K562 (cell line): Measurements from ENCODE around the gene PGLYRP4. TPM values are rescaled to one million over a fixed set of nuclear protein-coding genes. Genes with fewer than 3 reads are reported as not detected.

ENCODE experiments used
- ATAC-seq: fragments of 200-7000 bp; cut with Tn5 transposase; 3 replicates; pipeline ENCODE4 v1.9.1; 2020; ENCODE audit warnings: moderate library complexity
- BruUV-seq: library from RNA; stranded (reverse); fragments of 400-500 nt; replicated peaks from 2 replicates; lab custom pipeline; 2021; lab: Mats Ljungman, UMichigan
- CTCF ChIA-PET: fragments of 300-600 bp; formaldehyde crosslinking; extraction: SDS; loops from one replicate; lab custom pipeline; 2021; ENCODE audit warnings: low intra/inter-chr PET ratio; lab: Yijun Ruan, JAX
- POLR2A ChIA-PET: fragments of 300-600, 350-650 bp; sonication (Branson Sonifier 250); formaldehyde crosslinking; extraction: SDS; loops from one replicate; lab custom pipeline; 2021; ENCODE audit warnings: antibody characterized with exemption, inconsistent platforms; lab: Yijun Ruan, JAX
- DNase-seq, 4 experiments: peaks; one replicate each; pipeline versions ENCODE4 v3.0.0 to v3.0.0-alpha.2; 2011 to 2018; ENCODE audit warnings: low spot score in 3 of 4, mixed read lengths in 3 of 4; ENCODE audit errors: extremely low read depth in 1 of 4
- FAIRE-seq: peaks from 2 replicates; lab custom pipeline; 2011; peaks lifted over from hg19 to GRCh38; lab: Jason Lieb, UNC
- H2AFZ ChIP-seq: 2 replicates; pipeline ENCODE4 v1.6.0; 2011; ENCODE audit warnings: low read depth, low read length, control low read depth, inconsistent platforms
- H3K27ac ChIP-seq: fragments of 200-600 bp; 3 replicates; pipeline ENCODE4 v1.8.0; 2011; ENCODE audit warnings: low read depth, mild to moderate bottlenecking, control low read depth, inconsistent platforms, low read length, moderate library complexity, mixed read lengths; ENCODE audit errors: extremely low read depth
- H3K27me3 ChIP-seq, 2 experiments: fragments of 300-600 bp in 1 of 2; 2 replicates in 1 of 2; 3 replicates in 1 of 2; pipeline versions ENCODE4 v1.6.0 to v1.8.0; 2011; ENCODE audit warnings: inconsistent platforms in 2 of 2, low read length in 2 of 2, mild to moderate bottlenecking in 1 of 2, mixed read lengths in 1 of 2, moderate library complexity in 1 of 2; ENCODE audit not compliant: control insufficient read depth in 2 of 2, insufficient read depth in 2 of 2
- H3K36me3 ChIP-seq: fragments of 300-600 bp; 3 replicates; pipeline ENCODE4 v1.8.0; 2011; ENCODE audit warnings: mild to moderate bottlenecking, low read length, inconsistent platforms; ENCODE audit not compliant: control insufficient read depth, insufficient read depth
- H3K4me1 ChIP-seq, 2 experiments: fragments of 200-600 bp in 1 of 2; replicated peaks in 1 of 2; 2 replicates in 1 of 2; 3 replicates in 1 of 2; pipeline versions ENCODE4 v1.5.1 to v1.8.0; 2011; ENCODE audit warnings: inconsistent platforms in 2 of 2, low read length in 2 of 2, mild to moderate bottlenecking in 1 of 2, mixed read lengths in 1 of 2, moderate library complexity in 1 of 2; ENCODE audit not compliant: control insufficient read depth in 2 of 2, insufficient read depth in 2 of 2
- H3K4me2 ChIP-seq: 2 replicates; pipeline ENCODE4 v1.6.1; 2011; ENCODE audit warnings: low read length, control low read depth, inconsistent platforms, mixed read lengths; ENCODE audit not compliant: insufficient read depth
- H3K4me3 ChIP-seq: fragments of 200-600 bp; sonication (generic), shearing (Covaris generic); 2 replicates; pipeline ENCODE4 v1.5.1; 2016; ENCODE audit warnings: control low read depth, inconsistent platforms
- H3K79me2 ChIP-seq: fragments of 200-600 bp; 3 replicates; pipeline ENCODE4 v1.8.0; 2011; ENCODE audit warnings: low read length, inconsistent platforms; ENCODE audit not compliant: control insufficient read depth, insufficient read depth
- H3K9ac ChIP-seq, 2 experiments: 2 replicates each; pipeline versions ENCODE4 v1.6.0 to v1.6.1; 2011; ENCODE audit warnings: low read depth in 2 of 2, low read length in 2 of 2, control low read depth in 1 of 2, inconsistent platforms in 1 of 2, mild to moderate bottlenecking in 1 of 2, mixed read lengths in 1 of 2; ENCODE audit not compliant: insufficient read depth in 1 of 2
- H3K9me1 ChIP-seq: one replicate; pipeline ENCODE4 v1.6.0; 2011; ENCODE audit warnings: inconsistent platforms, mild to moderate bottlenecking, low read length, moderate library complexity; ENCODE audit not compliant: control insufficient read depth, insufficient read depth
- H3K9me3 ChIP-seq: replicated peaks from 2 replicates; pipeline ENCODE4 v1.5.1; 2011; ENCODE audit warnings: low read depth, low read length, inconsistent platforms; ENCODE audit not compliant: control insufficient read depth, insufficient read depth
- H4K20me1 ChIP-seq: replicated peaks from 2 replicates; pipeline ENCODE4 v1.6.1; 2011; ENCODE audit warnings: low read length, inconsistent platforms, mixed read lengths; ENCODE audit not compliant: control insufficient read depth, insufficient read depth
- CHD4 ChIP-seq: fragments of 200-600 bp; sonication (generic); IDR thresholded peaks from 3 replicates; pipeline ENCODE4 v1.6.1; 2012; ENCODE audit warnings: low read depth, mild to moderate bottlenecking, mixed read lengths, low read length, inconsistent platforms; ENCODE audit not compliant: insufficient read depth, insufficient replicate concordance, poor library complexity, severe bottlenecking
- CREM ChIP-seq: IDR thresholded peaks from 2 replicates; pipeline ENCODE4 v1.6.1; 2014; ENCODE audit warnings: antibody characterized with exemption, low read depth
- CTCFL ChIP-seq: IDR thresholded peaks from 2 replicates; pipeline ENCODE4 v1.6.1; 2011; ENCODE audit warnings: borderline replicate concordance, low read depth, mild to moderate bottlenecking, moderate library complexity, low read length; ENCODE audit not compliant: insufficient read depth, poor library complexity, severe bottlenecking
- ELF4 ChIP-seq: fragments of 450-650 bp; formaldehyde crosslinking; IDR thresholded peaks from 2 replicates; pipeline ENCODE4 v1.4.0; 2022; ENCODE audit warnings: missing genetic modification characterization
- HMBOX1 ChIP-seq: sonication (generic); IDR thresholded peaks from 2 replicates; pipeline ENCODE4 v1.6.1; 2016
- KLF10 ChIP-seq: fragments of 250-450 bp; sonication (Bioruptor Pico); IDR thresholded peaks from 2 replicates; pipeline ENCODE4 v1.6.1; 2021; ENCODE audit warnings: matching md5 sums
- NFIX ChIP-seq: fragments of 250-450 bp; sonication (Bioruptor Pico); IDR thresholded peaks from 2 replicates; pipeline ENCODE4 v1.4.0; 2020; ENCODE audit warnings: low read depth, mild to moderate bottlenecking, moderate library complexity
- NUFIP1 ChIP-seq: fragments of 450-650 bp; IDR thresholded peaks from 2 replicates; pipeline ENCODE4 v1.6.1; 2018; ENCODE audit not compliant: partially characterized antibody
- PML ChIP-seq: IDR thresholded peaks from 2 replicates; pipeline ENCODE4 v1.6.1; 2012; ENCODE audit warnings: low read length, inconsistent platforms
- PTBP1 ChIP-seq: fragments of 200-400 bp; formaldehyde crosslinking; IDR thresholded peaks from 2 replicates; pipeline ENCODE4 v1.6.1; 2017; ENCODE audit warnings: low read depth, low read length
- RBFOX2 ChIP-seq: fragments of 200-400 bp; formaldehyde crosslinking; IDR thresholded peaks from 2 replicates; pipeline ENCODE4 v1.6.1; 2017; ENCODE audit warnings: low read depth, mild to moderate bottlenecking, low read length, moderate library complexity
- SIN3A ChIP-seq, 2 experiments: fragments of 150-350 bp in 1 of 2; IDR thresholded peaks; 2 replicates each; pipeline ENCODE4 v1.6.1; 2011 to 2016; ENCODE audit warnings: borderline replicate concordance in 2 of 2, low read depth in 2 of 2, low read length in 2 of 2, mild to moderate bottlenecking in 2 of 2, moderate library complexity in 2 of 2; ENCODE audit not compliant: control insufficient read depth in 1 of 2
- SP1 ChIP-seq: sonication (generic); formaldehyde crosslinking; IDR thresholded peaks from 2 replicates; pipeline ENCODE4 v1.8.1; 2022; ENCODE audit warnings: mild to moderate bottlenecking, missing genetic modification reagents
- SREBF2 ChIP-seq: sonication (generic); formaldehyde crosslinking; IDR thresholded peaks from 2 replicates; pipeline ENCODE4 v1.4.0; 2020; ENCODE audit warnings: mild to moderate bottlenecking, missing genetic modification reagents
- TCF7 ChIP-seq: sonication (generic); IDR thresholded peaks from 2 replicates; pipeline ENCODE4 v1.6.1; 2016; ENCODE audit warnings: antibody characterized with exemption, borderline replicate concordance
- WHSC1 ChIP-seq: IDR thresholded peaks from one replicate; pipeline ENCODE4 v1.6.1; 2012; ENCODE audit warnings: low read length, control low read depth, inconsistent platforms
- ZNF140 ChIP-seq: fragments of 250-450 bp; sonication (Bioruptor Pico); IDR thresholded peaks from 2 replicates; pipeline ENCODE4 v1.8.0; 2021; ENCODE audit warnings: moderate library complexity, mild to moderate bottlenecking, inconsistent platforms
- ZNF384 ChIP-seq: IDR thresholded peaks from 2 replicates; pipeline ENCODE4 v1.6.1; 2012; ENCODE audit warnings: low read depth, low read length, improper control_type of control experiment
- ZNF41 ChIP-seq: fragments of 250-450 bp; sonication (Bioruptor Pico); conservative IDR thresholded peaks from 2 replicates; pipeline ENCODE4 v1.4.0; 2020; ENCODE audit warnings: mild to moderate bottlenecking
- WGBS: fragments of 100-300 bp; shearing (Covaris generic); methylation state at CpG from one replicate; pipeline ENCODE4 v1.1.6; 2016; ENCODE audit warnings: low coverage, mixed read lengths; ENCODE audit not compliant: insufficient coverage; ENCODE audit errors: missing lambda C conversion rate; 5-methylcytosine and 5-hydroxymethylcytosine counted together
- in situ Hi-C: fragments of 300-500 bp; cut with MboI; formaldehyde crosslinking; loops from 4 replicates; pipeline ENCODE4 v1.15.0; 2018; ENCODE audit warnings: inconsistent platforms, mixed read lengths
- intact Hi-C: fragments of 100-400 bp; cut with micrococcal nuclease; formaldehyde crosslinking; loops from 2 replicates; pipeline ENCODE4 v1.14.2; 2022
- polyA plus RNA-seq, 8 experiments: library from polyadenylated mRNA; depleted of rRNA in 4 of 8; stranded (reverse) in 5 of 8; unstranded in 3 of 8; fragments of >200 nt; fragmentation: Nextera tagmentation in 2 of 8; fragmentation: Illumina TruSeq in 1 of 8; extraction: Ambion mirVana in 2 of 8; extraction: Trizol in 1 of 8; gene quantifications; 2 replicates each; pipeline versions ENCODE4 v1.2.1 to v1.2.3, GENCODE V29; 2011 to 2014; ENCODE audit warnings: inconsistent platforms in 1 of 8, missing spikeins in 1 of 8
- total RNA-seq, 7 experiments: library from RNA; depleted of rRNA in 6 of 7; stranded (reverse); fragments of >200 nt in 6 of 7; fragmentation: Illumina TruSeq in 2 of 7; extraction: Trizol in 2 of 7; gene quantifications; 2 replicates each; pipeline versions ENCODE4 v1.2.1 to v1.2.3, GENCODE V29; 2011 to 2021; ENCODE audit warnings: low replicate concordance in 1 of 7

The PGLYRP4 gene
- total and polyA plus RNA-seq, 9 of the 15 experiments (the other 6 are each of a cell fraction or from before 2014, with no cell fraction given), result 0.06 to 0.13 (median 0.11) TPM; not detected in 6

GRCh38 chr1:153392258-153392657, 43.6 kb upstream of the PGLYRP4 start (continued):
- TF ChIP-seq ZNF384, result no peak
- no peak for TF ChIP-seq ZNF41 (CRISPR knock-in tag)

GRCh38 chr1:153390938-153391710, 42.5 kb upstream of the PGLYRP4 start, which contains the start of gene S100A8:
Gene S100A8, minus strand, starts transcription at chr1:153391073. Its CDS starts 538 bp downstream, at chr1:153390535.
- ChIA-PET CTCF (no interaction called here), POLR2A (no interaction called here)
- no peak for DNase-seq
- no TSS peak for BruUV-seq
- Histone ChIP-seq H3K4me3 (no peak within 1 kb of the TSS), H4K20me1 (peaks cover 3% of the 10 kb centered on the region; the same call in 1 of the 2 replicates), H3K4me2 (no peak within 1 kb of the TSS), H3K36me3 (no peaks in the 10 kb centered on the region), H2AFZ (no peak within 1 kb of the TSS), H3K27me3 (peaks cover 8 to 42% of the 10 kb centered on the region in 2 experiments; a peak in 4 of 5 replicates), H3K4me1 (peaks cover 0 to 6% of the 10 kb centered on the region in 2 experiments; a peak in 1 of 5 replicates), H3K27ac (no peak within 1 kb of the TSS), H3K9ac (no peak within 1 kb of the TSS; a peak in 1 of 4 replicates), H3K9me1 (no peaks in the 10 kb centered on the region), H3K79me2 (no peaks in the 10 kb centered on the region), H3K9me3 (no peaks in the 10 kb centered on the region)
- FAIRE-seq, result no peak
- in situ Hi-C loops (no loop called here), intact Hi-C loops (no loop called here)
- ATAC-seq, result no peak
- 3% methylated on average over 7 of the region's 7 CpGs for WGBS
- TF ChIP-seq ZNF140 (CRISPR knock-in tag) (no peak), SP1 (no peak), TCF7 (no peak), CTCFL (no peak), RBFOX2 (no peak), WHSC1 (no peak), NUFIP1 (no peak), PTBP1 (no peak), KLF10 (CRISPR knock-in tag) (no peak), CREM (no peak), PML (no peak), SREBF2 (CRISPR knock-in tag) (no peak), ELF4 (CRISPR knock-in tag) (no peak), CHD4 (no peak), SIN3A (IDR thresholded peaks at IDR 0.05; ENCODE audit: borderline replicate concordance in 2 of 2, control insufficient read depth in 1 of 2, low read depth in 2 of 2, low read length in 2 of 2) (no peak), NFIX (CRISPR knock-in tag) (no peak), HMBOX1 (no peak)
